ENCODE measurements around the gene PRDM2. TPM values are rescaled to one million over a fixed set of nuclear protein-coding genes. Genes with fewer than 3 reads are reported as not detected.

PRDM2 gene
- total RNA-seq, 1 donor from 2014 or later = 88.3 TPM

- no peak for DNase-seq
- Mint-ChIP-seq H3K36me3 (ENCODE audit: unreplicated experiment) (no peaks in the 10 kb centered on the region), H3K27me3 (ENCODE audit: unreplicated experiment) (no peaks in the 10 kb centered on the region), H3K4me1 (ENCODE audit: low read depth, unreplicated experiment) (peaks cover 35% of the 10 kb centered on the region), H3K27ac (ENCODE audit: unreplicated experiment) (no peak overlapping the region), H3K9me3 (ENCODE audit: unreplicated experiment) (peaks cover 1% of the 10 kb centered on the region), H3K4me3 (ENCODE audit: unreplicated experiment) (no peak overlapping the region)
- TF ChIP-seq CTCF (IDR thresholded peaks at IDR 0.05; ENCODE audit: partially characterized antibody, unreplicated experiment) = no peak
Observed at GRCh38 chr1:13756557-13757315, 56.7 kb downstream of the PRDM2 start.

- no peak for DNase-seq
- no peaks in the 10 kb centered on the region for H3K36me3 Mint-ChIP-seq (ENCODE audit: unreplicated experiment)
- peaks cover 1% of the 10 kb centered on the region for H3K9me3 Mint-ChIP-seq (ENCODE audit: unreplicated experiment)
- H3K4me3 Mint-ChIP-seq (ENCODE audit: unreplicated experiment) = no peak overlapping the region
- no peaks in the 10 kb centered on the region for H3K27me3 Mint-ChIP-seq (ENCODE audit: unreplicated experiment)
- no peak for TF ChIP-seq CTCF (IDR thresholded peaks at IDR 0.05; ENCODE audit: partially characterized antibody, unreplicated experiment)
- no peak overlapping the region for H3K27ac Mint-ChIP-seq (ENCODE audit: unreplicated experiment)
- H3K4me1 Mint-ChIP-seq (ENCODE audit: low read depth, unreplicated experiment) = peaks cover 35% of the 10 kb centered on the region
Observed at GRCh38 chr1:13757693-13758092, 57.7 kb downstream of the PRDM2 start.

GRCh38 chr1:13759072-13759471 lies 59.1 kb downstream of the PRDM2 start:
- no peak for DNase-seq
- H3K36me3 Mint-ChIP-seq (ENCODE audit: unreplicated experiment) = no peaks in the 10 kb centered on the region
- peaks cover 3% of the 10 kb centered on the region for H3K9me3 Mint-ChIP-seq (ENCODE audit: unreplicated experiment)
- no peak for TF ChIP-seq CTCF (IDR thresholded peaks at IDR 0.05; ENCODE audit: partially characterized antibody, unreplicated experiment)
- peaks cover 2% of the 10 kb centered on the region for H3K27me3 Mint-ChIP-seq (ENCODE audit: unreplicated experiment)
- H3K4me1 Mint-ChIP-seq (ENCODE audit: low read depth, unreplicated experiment) = peaks cover 36% of the 10 kb centered on the region
- H3K27ac Mint-ChIP-seq (ENCODE audit: unreplicated experiment) = no peak overlapping the region
- H3K4me3 Mint-ChIP-seq (ENCODE audit: unreplicated experiment) = no peak overlapping the region

- Mint-ChIP-seq H3K4me3 (ENCODE audit: unreplicated experiment) (no peak overlapping the region), H3K27me3 (ENCODE audit: unreplicated experiment) (peaks cover 2% of the 10 kb centered on the region), H3K27ac (ENCODE audit: unreplicated experiment) (no peak overlapping the region), H3K4me1 (ENCODE audit: low read depth, unreplicated experiment) (peaks cover 33% of the 10 kb centered on the region), H3K9me3 (ENCODE audit: unreplicated experiment) (peaks cover 3% of the 10 kb centered on the region), H3K36me3 (ENCODE audit: unreplicated experiment) (no peaks in the 10 kb centered on the region)
- no peak for DNase-seq
- TF ChIP-seq CTCF (IDR thresholded peaks at IDR 0.05; ENCODE audit: partially characterized antibody, unreplicated experiment) = no peak
Observed at GRCh38 chr1:13760340-13760739, 60.4 kb downstream of the PRDM2 start.

GRCh38 chr1:13760921-13761320 lies 60.9 kb downstream of the PRDM2 start:
- no peaks in the 10 kb centered on the region for H3K36me3 Mint-ChIP-seq (ENCODE audit: unreplicated experiment)
- no peak overlapping the region for H3K4me3 Mint-ChIP-seq (ENCODE audit: unreplicated experiment)
- no peak for DNase-seq
- H3K9me3 Mint-ChIP-seq (ENCODE audit: unreplicated experiment) = peaks cover 3% of the 10 kb centered on the region
- no peak for TF ChIP-seq CTCF (IDR thresholded peaks at IDR 0.05; ENCODE audit: partially characterized antibody, unreplicated experiment)
- peaks cover 33% of the 10 kb centered on the region for H3K4me1 Mint-ChIP-seq (ENCODE audit: low read depth, unreplicated experiment)
- peaks cover 2% of the 10 kb centered on the region for H3K27me3 Mint-ChIP-seq (ENCODE audit: unreplicated experiment)
- no peak overlapping the region for H3K27ac Mint-ChIP-seq (ENCODE audit: unreplicated experiment)

Measured in glutamatergic neuron (in vitro differentiated cells).